ENCODE results near the gene CLIP4. TPM values are rescaled to one million over a fixed set of nuclear protein-coding genes. Genes with fewer than 3 reads are reported as not detected.
A peak's percentile ranks its signal among the peaks of the same experiment; 100 is the strongest.

CLIP4 gene
- total RNA-seq, 1 experiment from 2014 or later, result 15.9 TPM

DNA sequence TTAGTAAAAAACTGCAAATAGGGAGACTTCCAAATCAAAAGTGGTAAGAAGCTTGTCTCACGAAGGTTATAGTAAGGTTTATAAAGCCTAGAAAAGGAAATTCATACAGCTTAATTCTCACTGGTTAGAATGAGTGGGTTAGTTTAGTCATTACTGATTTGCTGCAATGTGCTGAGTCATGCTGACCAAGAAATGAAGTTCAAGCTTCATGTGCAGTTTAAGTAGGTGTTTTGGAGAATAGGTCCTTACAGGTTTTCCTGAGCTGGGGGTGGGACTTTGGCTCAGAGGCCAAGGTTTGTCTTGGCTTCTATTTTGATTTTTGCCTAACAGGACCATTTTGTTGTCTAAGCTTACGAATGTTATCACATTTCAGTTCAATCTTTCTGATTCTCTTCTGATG is 15.1 kb downstream of the CLIP4 start:
- DNase-seq (ENCODE audit: low read depth), result peak; percentile 86

- DNase-seq (ENCODE audit: low read depth), result no peak
Measured at GRCh38 chr2:29134933-29135332, 19.7 kb downstream of the CLIP4 start.

GRCh38 chr2:29139152-29139551 is 23.9 kb downstream of the CLIP4 start:
- DNase-seq (ENCODE audit: low read depth), result no peak

- no peak for DNase-seq (ENCODE audit: low read depth)
Measured at GRCh38 chr2:29139731-29140130, 24.5 kb downstream of the CLIP4 start.

GRCh38 chr2:29143657-29144056 is 28.4 kb downstream of the CLIP4 start:
- DNase-seq (ENCODE audit: low read depth), result no peak

- no peak for DNase-seq (ENCODE audit: low read depth)
Measured at GRCh38 chr2:29146197-29146596, 31.0 kb downstream of the CLIP4 start.

DNA sequence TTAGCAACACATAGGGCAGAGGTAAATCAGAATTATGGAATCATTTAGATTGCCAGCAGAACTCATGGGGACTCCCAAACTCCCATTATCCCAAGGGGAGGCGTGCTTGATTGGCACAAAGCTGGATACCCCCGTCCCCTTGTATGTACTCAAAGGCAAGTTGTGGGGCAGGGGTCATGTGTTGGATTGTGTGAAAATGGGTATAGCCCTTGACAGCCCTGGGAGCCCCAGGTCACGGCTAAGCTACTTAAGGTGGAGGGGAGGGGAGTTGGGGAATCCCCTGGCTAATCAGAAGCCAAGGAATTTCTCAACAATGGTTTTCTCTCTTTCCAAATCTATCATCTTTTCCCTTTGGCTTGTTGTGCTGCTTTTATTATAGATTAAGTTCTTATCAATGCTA is 32.7 kb downstream of the CLIP4 start:
- DNase-seq (ENCODE audit: low read depth), result no peak

GRCh38 chr2:29154610-29155009 is 39.4 kb downstream of the CLIP4 start:
- no peak for DNase-seq (ENCODE audit: low read depth)

DNA sequence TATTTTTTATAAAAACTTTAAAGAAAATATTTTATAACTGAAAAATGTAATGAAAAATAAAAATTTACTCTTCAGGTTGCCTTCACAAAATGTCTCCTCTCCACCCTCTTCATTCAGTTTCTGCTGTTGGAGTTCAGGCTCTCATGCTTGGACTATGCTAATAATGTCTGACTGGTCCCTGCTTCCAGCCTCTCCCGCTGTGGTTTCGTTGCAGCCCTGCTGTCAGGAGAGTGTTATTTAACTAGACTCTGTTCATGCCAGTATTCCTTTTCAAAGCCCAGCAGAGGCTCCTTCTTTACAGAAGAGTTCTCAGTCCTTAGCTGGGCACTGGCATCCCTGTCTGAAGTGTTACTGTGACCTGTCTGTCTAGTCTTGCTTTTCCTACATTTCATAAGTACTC is 40.4 kb downstream of the CLIP4 start:
- DNase-seq (ENCODE audit: low read depth), result no peak

GRCh38 chr2:29157131-29157530 is 41.9 kb downstream of the CLIP4 start:
- DNase-seq (ENCODE audit: low read depth), result no peak

DNA sequence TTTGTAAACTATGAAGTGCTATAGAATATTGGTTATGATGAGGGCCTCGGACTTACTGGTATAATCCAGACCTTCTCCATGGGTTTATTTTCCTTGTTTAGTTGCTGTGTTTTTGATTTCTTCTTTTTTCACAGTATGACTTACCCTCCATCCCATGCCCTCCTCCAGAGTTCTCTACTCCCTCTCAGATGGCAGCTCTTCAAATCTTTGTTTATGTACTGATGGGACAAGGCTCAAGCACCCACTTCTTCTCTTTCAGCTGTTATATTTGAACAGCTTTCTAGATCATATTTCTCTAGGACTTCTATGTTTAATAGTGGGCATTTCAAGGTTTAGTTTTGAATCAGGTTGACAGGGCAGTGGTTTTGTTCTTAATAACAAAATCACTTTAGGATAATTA is 43.9 kb downstream of the CLIP4 start:
- DNase-seq (ENCODE audit: low read depth), result no peak

GRCh38 chr2:29160184-29160583 is 45.0 kb downstream of the CLIP4 start:
- DNase-seq (ENCODE audit: low read depth), result no peak

GRCh38 chr2:29162204-29162928 is 47.2 kb downstream of the CLIP4 start:
- DNase-seq (ENCODE audit: low read depth), result no peak

GRCh38 chr2:29164091-29164846 is 49.1 kb downstream of the CLIP4 start:
- no peak for DNase-seq (ENCODE audit: low read depth)

DNA sequence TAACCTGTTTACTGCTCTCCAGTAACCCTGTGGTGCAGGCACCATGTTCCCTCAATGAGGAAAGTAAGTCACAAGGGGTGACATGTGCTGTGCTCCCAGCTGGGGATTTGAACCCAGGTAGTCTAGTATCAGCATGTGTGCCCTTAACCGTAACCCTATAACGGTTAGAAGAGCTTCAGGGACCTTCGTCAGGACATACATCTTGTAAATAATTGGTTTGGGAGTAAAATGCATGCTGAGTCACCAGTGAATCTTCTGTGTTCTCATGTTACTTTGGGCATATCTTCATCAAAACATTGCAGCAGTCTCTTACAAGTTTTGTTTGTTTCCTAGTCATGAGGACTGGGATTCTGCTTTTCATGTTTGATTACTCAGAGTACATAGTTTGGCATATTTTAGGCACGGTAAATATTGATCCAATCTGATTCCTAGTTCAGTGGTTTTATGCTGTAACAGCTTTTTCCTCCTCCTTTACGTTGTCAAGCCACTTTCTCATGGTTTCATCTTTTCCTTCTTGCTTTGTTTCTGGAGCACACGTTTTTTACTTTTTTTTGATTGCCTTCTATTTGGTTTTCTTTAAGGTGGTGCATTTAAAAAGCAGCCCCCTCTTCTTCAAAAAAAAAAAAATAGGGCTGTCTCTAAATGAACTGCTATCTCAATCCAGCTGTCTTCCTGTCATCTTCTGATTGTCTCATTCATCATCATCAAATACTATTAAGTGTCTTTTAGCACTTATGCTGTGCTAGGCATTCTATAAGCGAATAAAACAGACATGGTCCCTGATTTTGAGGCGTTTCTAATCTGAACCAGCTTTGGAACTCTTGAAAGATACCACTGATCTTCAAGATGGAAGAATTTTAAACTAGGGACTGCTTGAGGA is 50.4 kb downstream of the CLIP4 start:
- peak; percentile 73 for DNase-seq (ENCODE audit: low read depth)

GRCh38 chr2:29166242-29167039 is 51.2 kb downstream of the CLIP4 start:
- DNase-seq (ENCODE audit: low read depth), result no peak

DNA sequence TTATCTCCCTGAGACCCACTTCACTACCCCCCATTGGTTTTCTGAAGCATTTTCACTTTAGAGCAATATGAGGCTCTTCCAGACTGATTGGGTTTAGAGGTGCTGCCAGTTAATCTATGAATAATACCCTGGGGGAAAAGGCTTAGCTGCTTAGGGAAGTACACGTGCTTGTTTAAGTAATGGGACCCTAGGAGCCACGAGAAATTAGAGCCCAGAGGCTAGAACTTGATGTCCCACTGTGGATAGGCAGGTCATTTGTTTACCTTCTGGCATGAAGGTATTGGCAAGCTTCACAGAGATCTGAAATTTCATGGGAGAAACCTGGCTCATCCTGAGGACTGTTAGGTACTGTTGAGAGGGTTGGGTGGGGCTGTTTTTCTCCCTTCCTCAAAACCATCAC is 59.7 kb downstream of the CLIP4 start:
- no peak for DNase-seq (ENCODE audit: low read depth)

DNA sequence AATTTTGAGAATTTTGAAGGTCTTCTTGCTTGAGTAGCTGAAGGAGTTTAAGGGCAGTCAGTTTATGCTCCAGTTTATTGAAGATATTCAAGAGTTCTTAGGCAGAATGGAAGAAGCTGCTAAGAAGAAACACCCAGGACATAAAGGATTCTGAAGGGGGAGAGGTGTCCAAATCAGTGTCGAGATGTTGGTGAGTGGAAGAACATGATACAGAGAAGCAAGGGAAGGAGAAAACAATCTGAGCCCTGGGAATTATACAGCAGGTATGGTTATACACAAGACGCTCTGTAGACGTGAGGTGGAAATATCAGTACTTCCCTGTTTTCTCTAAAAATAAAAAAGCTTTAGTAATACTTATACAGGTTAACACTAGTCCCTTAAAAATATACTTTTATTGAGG is 60.1 kb downstream of the CLIP4 start:
- no peak for DNase-seq (ENCODE audit: low read depth)

DNA sequence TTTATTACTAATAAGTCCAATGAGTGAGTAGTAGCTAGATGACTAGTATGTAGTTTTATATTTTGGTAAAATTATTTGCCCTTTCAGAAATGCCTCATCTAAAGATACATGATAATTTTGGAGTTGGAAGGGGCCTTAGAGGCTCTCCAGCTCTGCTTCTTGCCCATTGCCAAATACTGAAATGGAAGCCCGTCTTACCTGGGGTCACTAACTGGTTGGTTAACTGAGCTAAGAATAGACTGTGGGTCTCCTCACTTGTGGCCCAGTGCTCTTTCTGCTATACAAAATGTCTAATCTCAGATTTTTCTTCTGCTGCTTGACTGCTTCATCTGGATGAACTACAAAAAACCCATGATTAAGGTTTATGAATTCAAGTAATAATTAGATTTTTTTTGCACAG is 67.1 kb downstream of the CLIP4 start:
- DNase-seq (ENCODE audit: low read depth), result no peak

GRCh38 chr2:29182920-29183319 is 67.7 kb downstream of the CLIP4 start:
- no peak for DNase-seq (ENCODE audit: low read depth)

- DNase-seq (ENCODE audit: low read depth), result no peak
Measured at GRCh38 chr2:29184531-29184930, 69.3 kb downstream of the CLIP4 start.

GRCh38 chr2:29186817-29187216 is 71.6 kb downstream of the CLIP4 start:
- no peak for DNase-seq (ENCODE audit: low read depth)

All from M059J (cell line).